Epithelial cell of esophagus (primary cell): ENCODE data around the gene RMND5B.

Experiments used
- DNase-seq: peaks from one replicate; pipeline ENCODE4 v3.0.0; 2010; ENCODE audit warnings: low read depth
- H3K4me3 ChIP-seq: 2 replicates; pipeline ENCODE4 v1.5.1; 2011; ENCODE audit warnings: mild to moderate bottlenecking, low read length, control low read depth
- CTCF ChIP-seq: IDR thresholded peaks from 2 replicates; pipeline ENCODE4 v1.5.1; 2011; ENCODE audit warnings: low read depth, mild to moderate bottlenecking, low read length, control low read depth, inconsistent platforms; ENCODE audit not compliant: insufficient read depth; ENCODE audit errors: missing control alignments

RMND5B gene

GRCh38 chr5:178170455-178170854, 39.6 kb downstream of the RMND5B start:
- no peak for TF ChIP-seq CTCF
- no peak for DNase-seq
- H3K4me3 ChIP-seq, result no peak overlapping the region

- no peak overlapping the region for H3K4me3 ChIP-seq
- TF ChIP-seq CTCF, result no peak
- no peak for DNase-seq
Measured at GRCh38 chr5:178174456-178174855, 43.6 kb downstream of the RMND5B start.

GRCh38 chr5:178176791-178177190, 46.0 kb downstream of the RMND5B start:
- TF ChIP-seq CTCF, result no peak
- H3K4me3 ChIP-seq, result no peak overlapping the region

GRCh38 chr5:178177569-178177968, 46.8 kb downstream of the RMND5B start:
- H3K4me3 ChIP-seq, result no peak overlapping the region
- TF ChIP-seq CTCF, result no peak
- DNase-seq, result no peak

More at GRCh38 chr5:178176791-178177190, 46.0 kb downstream of the RMND5B start:
- DNase-seq, result no peak

- no peak for DNase-seq
- TF ChIP-seq CTCF, result no peak
- no peak overlapping the region for H3K4me3 ChIP-seq
Measured at GRCh38 chr5:178180141-178180863, 49.5 kb downstream of the RMND5B start.

GRCh38 chr5:178182158-178182876, 51.5 kb downstream of the RMND5B start:
- H3K4me3 ChIP-seq, result no peak overlapping the region
- TF ChIP-seq CTCF, result no peak
- DNase-seq, result no peak
